ENCODE results near the gene TMEM235.

- TF ChIP-seq CTCF (IDR thresholded peaks at IDR 0.05) (no peak), POLR2A (IDR thresholded peaks at IDR 0.05) (no peak)
These were observed 1.0 kb upstream of the TMEM235 start for GRCh38 chr17:78230252-78230962.

Data from heart left ventricle (tissue), 13 donors.